Ishikawa (cell line): Measurements from ENCODE around the gene REXO2.

ENCODE experiments used
- CEBPB ChIP-seq: IDR thresholded peaks from 2 replicates; pipeline ENCODE4 v1.6.1; 2012
- CREB1 ChIP-seq: IDR thresholded peaks from 2 replicates; pipeline ENCODE4 v1.6.1; 2012; ENCODE audit warnings: low read depth
- EGR1 ChIP-seq: IDR thresholded peaks from 2 replicates; pipeline ENCODE4 v1.6.1; 2012
- EP300 ChIP-seq: IDR thresholded peaks from 2 replicates; pipeline ENCODE4 v1.6.1; 2012; ENCODE audit warnings: borderline replicate concordance
- FOXM1 ChIP-seq: IDR thresholded peaks from 2 replicates; pipeline ENCODE4 v1.6.1; 2012; ENCODE audit warnings: low read depth, borderline replicate concordance
- MAX ChIP-seq: IDR thresholded peaks from 2 replicates; pipeline ENCODE4 v1.6.1; 2012
- NFIC ChIP-seq: IDR thresholded peaks from 2 replicates; pipeline ENCODE4 v1.6.1; 2012
- RAD21 ChIP-seq: IDR thresholded peaks from 2 replicates; pipeline ENCODE4 v1.6.1; 2012; ENCODE audit warnings: low read depth
- REST ChIP-seq: IDR thresholded peaks from 2 replicates; pipeline ENCODE4 v1.6.1; 2012; ENCODE audit warnings: low read depth, mild to moderate bottlenecking
- TAF1 ChIP-seq: IDR thresholded peaks from 2 replicates; pipeline ENCODE4 v1.6.1; 2012; ENCODE audit warnings: low read depth, mild to moderate bottlenecking
- TCF12 ChIP-seq: IDR thresholded peaks from 2 replicates; pipeline ENCODE4 v1.6.1; 2012; ENCODE audit warnings: low read depth
- TEAD4 ChIP-seq: IDR thresholded peaks from 2 replicates; pipeline ENCODE4 v1.6.1; 2012
- USF1 ChIP-seq: IDR thresholded peaks from 2 replicates; pipeline ENCODE4 v1.6.1; 2012
- YY1 ChIP-seq: IDR thresholded peaks from 2 replicates; pipeline ENCODE4 v1.6.1; 2012; ENCODE audit warnings: low read depth
- ZBTB7A ChIP-seq: IDR thresholded peaks from 2 replicates; pipeline ENCODE4 v1.6.1; 2012; ENCODE audit warnings: low read depth

REXO2 gene

GRCh38 chr11:114400915-114401223 is 38.4 kb upstream of the REXO2 start:
- TF ChIP-seq CEBPB (peak; percentile 90; the same call in 1 of the 2 replicates), NFIC (no peak), FOXM1 (no peak)

- TF ChIP-seq CREB1 (no peak), TEAD4 (no peak), NFIC (no peak), EP300 (no peak), TAF1 (no peak), MAX (no peak), FOXM1 (no peak), USF1 (no peak), EGR1 (no peak), TCF12 (no peak), RAD21 (no peak), CEBPB (no peak), REST (no peak), ZBTB7A (no peak), YY1 (no peak)
Measured at GRCh38 chr11:114401311-114401710, 38.0 kb upstream of the REXO2 start.

- TF ChIP-seq USF1 (no peak), RAD21 (no peak), ZBTB7A (no peak), REST (no peak), CEBPB (no peak), FOXM1 (no peak), CREB1 (no peak)
Measured at GRCh38 chr11:114412946-114413345, 26.3 kb upstream of the REXO2 start.

GRCh38 chr11:114413958-114414357 is 25.3 kb upstream of the REXO2 start:
- TF ChIP-seq CREB1 (no peak), FOXM1 (no peak), TEAD4 (no peak), ZBTB7A (no peak), RAD21 (no peak), REST (no peak), TCF12 (no peak), USF1 (no peak), CEBPB (no peak), EP300 (no peak), EGR1 (no peak)

GRCh38 chr11:114416441-114416961 is 22.8 kb upstream of the REXO2 start:
- no peak for TF ChIP-seq EGR1
- no peak for TF ChIP-seq REST
- TF ChIP-seq CEBPB: no peak
- TF ChIP-seq ZBTB7A: no peak
- no peak for TF ChIP-seq MAX
- TF ChIP-seq TAF1: no peak
- TF ChIP-seq FOXM1: no peak
- no peak for TF ChIP-seq EP300
- no peak for TF ChIP-seq TCF12
- TF ChIP-seq TEAD4: no peak; the same call in 1 of the 2 replicates
- TF ChIP-seq NFIC: no peak
- TF ChIP-seq USF1: no peak
- no peak for TF ChIP-seq YY1
